EL (cell line): ENCODE measurements around the gene XPNPEP3.

Source experiments
- DNase-seq: peaks from one replicate; pipeline ENCODE4 v3.0.0-alpha.2; 2016

XPNPEP3 gene

GRCh38 chr22:40951795-40952605, 95.1 kb downstream of the XPNPEP3 start:
- peak; percentile 46 for DNase-seq

- DNase-seq, result peak; percentile 50
Observed at GRCh38 chr22:40953471-40953870, 96.5 kb downstream of the XPNPEP3 start.

GRCh38 chr22:40954113-40954512, 97.2 kb downstream of the XPNPEP3 start:
- no peak for DNase-seq

GRCh38 chr22:40955571-40955970, 98.6 kb downstream of the XPNPEP3 start:
- peak; percentile 43 for DNase-seq

- no peak for DNase-seq
Observed at GRCh38 chr22:40957601-40958000, 100.7 kb downstream of the XPNPEP3 start.

GRCh38 chr22:40958299-40958698, 101.4 kb downstream of the XPNPEP3 start:
- DNase-seq, result no peak

- peak; percentile 9 for DNase-seq
Observed at GRCh38 chr22:40960145-40960544, 103.2 kb downstream of the XPNPEP3 start.

GRCh38 chr22:40965936-40966725, 109.2 kb downstream of the XPNPEP3 start:
- DNase-seq, result no peak

GRCh38 chr22:40966726-40967085, 109.8 kb downstream of the XPNPEP3 start:
- no peak for DNase-seq

- DNase-seq, result no peak
Observed at GRCh38 chr22:40967111-40967760, 110.3 kb downstream of the XPNPEP3 start.

GRCh38 chr22:40972587-40972986, 115.6 kb downstream of the XPNPEP3 start:
- DNase-seq, result no peak

GRCh38 chr22:40973144-40973543, 116.2 kb downstream of the XPNPEP3 start:
- no peak for DNase-seq

- no peak for DNase-seq
Observed at GRCh38 chr22:40975366-40975765, 118.4 kb downstream of the XPNPEP3 start.

- DNase-seq, result no peak
Observed at GRCh38 chr22:40976866-40977700, 120.1 kb downstream of the XPNPEP3 start.

GRCh38 chr22:40979198-40979597, 122.2 kb downstream of the XPNPEP3 start:
- DNase-seq, result no peak

- DNase-seq, result no peak
Observed at GRCh38 chr22:40979871-40980270, 122.9 kb downstream of the XPNPEP3 start.
